Fibroblast of lung (primary cell): ENCODE measurements around the gene AGAP1. TPM values are rescaled to one million over a fixed set of nuclear protein-coding genes. Genes with fewer than 3 reads are reported as not detected.

Source experiments
- DNase-seq, 2 donors: peaks; one replicate each; pipeline versions ENCODE4 v3.0.0 to v3.0.0-alpha.2; 2010; ENCODE audit warnings: low read depth in 2 of 2
- H2AFZ ChIP-seq: 2 replicates; pipeline ENCODE4 v1.5.1; 2012; ENCODE audit warnings: low read length, control low read depth, inconsistent platforms
- H3K27ac ChIP-seq: 2 replicates; pipeline ENCODE4 v1.5.1; 2011; ENCODE audit warnings: low read length, control low read depth; ENCODE audit not compliant: insufficient read depth
- H3K27me3 ChIP-seq: 2 replicates; pipeline ENCODE4 v1.5.1; 2011; ENCODE audit warnings: mild to moderate bottlenecking, low read length; ENCODE audit not compliant: control insufficient read depth, insufficient read depth
- H3K36me3 ChIP-seq: 2 replicates; pipeline ENCODE4 v1.5.1; 2011; ENCODE audit warnings: low read length; ENCODE audit not compliant: control insufficient read depth, insufficient read depth
- H3K4me1 ChIP-seq: 2 replicates; pipeline ENCODE4 v1.5.1; 2011; ENCODE audit warnings: low read length; ENCODE audit not compliant: control insufficient read depth, insufficient read depth; ENCODE audit errors: extremely low read depth
- H3K4me2 ChIP-seq: 2 replicates; pipeline ENCODE4 v1.5.1; 2011; ENCODE audit warnings: low read length, control low read depth; ENCODE audit not compliant: insufficient read depth; ENCODE audit errors: extremely low read depth
- H3K4me3 ChIP-seq, 4 experiments: fragments of 200-600 bp in 1 of 4; sonication (generic) in 1 of 4; replicated peaks in 1 of 4; 2 replicates each; pipeline ENCODE4 v1.5.1; 2011 to 2016; ENCODE audit warnings: low read length in 4 of 4, low read depth in 3 of 4, mild to moderate bottlenecking in 3 of 4, control low read depth in 2 of 4, inconsistent platforms in 1 of 4, mixed read lengths in 1 of 4; ENCODE audit not compliant: insufficient read depth in 1 of 4; ENCODE audit errors: control extremely low read depth in 1 of 4
- H3K79me2 ChIP-seq: 2 replicates; pipeline ENCODE4 v1.5.1; 2012; ENCODE audit warnings: mild to moderate bottlenecking, low read length, inconsistent platforms; ENCODE audit not compliant: control insufficient read depth, insufficient read depth
- H3K9ac ChIP-seq: 2 replicates; pipeline ENCODE4 v1.5.1; 2011; ENCODE audit warnings: mild to moderate bottlenecking, low read length, control low read depth; ENCODE audit not compliant: insufficient read depth
- H3K9me3 ChIP-seq: 2 replicates; pipeline ENCODE4 v1.5.1; 2012; ENCODE audit warnings: low read depth, low read length; ENCODE audit not compliant: control insufficient read depth, insufficient read depth
- H4K20me1 ChIP-seq: 2 replicates; pipeline ENCODE4 v1.5.1; 2011; ENCODE audit warnings: low read length; ENCODE audit not compliant: control insufficient read depth, insufficient read depth; ENCODE audit errors: extremely low read depth
- CTCF ChIP-seq, 2 donors: IDR thresholded peaks in 1 of 2; conservative IDR thresholded peaks in 1 of 2; 1 replicate in 1 of 2; 2 replicates in 1 of 2; pipeline ENCODE4 v1.5.1; 2011 to 2012; ENCODE audit warnings: low read length in 2 of 2, control low read depth in 1 of 2, inconsistent platforms in 1 of 2, low read depth in 1 of 2, mild to moderate bottlenecking in 1 of 2
- EZH2 ChIP-seq: IDR thresholded peaks from 2 replicates; pipeline ENCODE4 v1.5.1; 2012; ENCODE audit warnings: low read length, control low read depth, mild to moderate bottlenecking; ENCODE audit errors: missing control alignments
- polyA plus RNA-seq, 2 donors: library from polyadenylated mRNA; depleted of rRNA in 1 of 2; stranded (reverse) in 1 of 2; unstranded in 1 of 2; fragments of >200 nt; gene quantifications; 2 replicates each; pipeline ENCODE4 v1.2.1, GENCODE V29; 2011 to 2012; ENCODE audit warnings: missing spikeins in 1 of 2
- total RNA-seq: library from RNA; depleted of rRNA; stranded (reverse); fragments of >200 nt; gene quantifications from 2 replicates; pipeline ENCODE4 v1.2.1, GENCODE V29; 2014

The AGAP1 gene
- total and polyA plus RNA-seq, 2 donors (not counting 1 experiment from before 2014, with no cell fraction given): 10.6 to 14.0 TPM

- no peaks in the 10 kb centered on the region for H3K9me3 ChIP-seq
- H3K4me1 ChIP-seq: peaks cover 2% of the 10 kb centered on the region
- DNase-seq: no peak
- no peak overlapping the region for H3K4me3 ChIP-seq
- no peak overlapping the region for H3K27ac ChIP-seq
- H3K9ac ChIP-seq: no peak overlapping the region
- no peak for TF ChIP-seq EZH2
- TF ChIP-seq CTCF (conservative IDR thresholded peaks at IDR 0.05 in 1 of 2, IDR thresholded peaks at IDR 0.05 in 1 of 2; ENCODE audit: low read depth in 1 of 2, low read length in 2 of 2): no peak
- no peaks in the 10 kb centered on the region for H4K20me1 ChIP-seq
- no peak overlapping the region for H3K4me2 ChIP-seq
- no peak overlapping the region for H2AFZ ChIP-seq
- no peaks in the 10 kb centered on the region for H3K79me2 ChIP-seq
- no peaks in the 10 kb centered on the region for H3K36me3 ChIP-seq
- H3K27me3 ChIP-seq: no peaks in the 10 kb centered on the region
These were observed 221.8 kb downstream of the AGAP1 start for GRCh38 chr2:235715601-235716000.

- Histone ChIP-seq H3K4me2 (no peak overlapping the region), H3K36me3 (no peaks in the 10 kb centered on the region), H3K27ac (no peak overlapping the region), H3K9ac (no peak overlapping the region), H4K20me1 (no peaks in the 10 kb centered on the region), H3K4me1 (peaks cover 2% of the 10 kb centered on the region), H3K79me2 (no peaks in the 10 kb centered on the region), H3K4me3 (no peak overlapping the region), H3K27me3 (no peaks in the 10 kb centered on the region), H2AFZ (no peak overlapping the region), H3K9me3 (no peaks in the 10 kb centered on the region)
- peak; percentile 14 to 66 for DNase-seq
- no peak for TF ChIP-seq EZH2
- TF ChIP-seq CTCF (conservative IDR thresholded peaks at IDR 0.05 in 1 of 2, IDR thresholded peaks at IDR 0.05 in 1 of 2; ENCODE audit: low read depth in 1 of 2, low read length in 2 of 2): no peak
These were observed 223.1 kb downstream of the AGAP1 start for GRCh38 chr2:235716875-235717496.

GRCh38 chr2:235719146-235719942 lies 225.5 kb downstream of the AGAP1 start:
- H3K27me3 ChIP-seq: no peaks in the 10 kb centered on the region
- H3K9ac ChIP-seq: no peak overlapping the region
- TF ChIP-seq EZH2 (no peak), CTCF (conservative IDR thresholded peaks at IDR 0.05 in 1 of 2, IDR thresholded peaks at IDR 0.05 in 1 of 2; ENCODE audit: low read depth in 1 of 2, low read length in 2 of 2) (no peak)
- no peak overlapping the region for H3K4me2 ChIP-seq
- H2AFZ ChIP-seq: no peak overlapping the region
- H3K4me3 ChIP-seq: no peak overlapping the region
- no peaks in the 10 kb centered on the region for H4K20me1 ChIP-seq
- peak in 1 of 2 donors; percentile 20 for DNase-seq
- no peaks in the 10 kb centered on the region for H3K79me2 ChIP-seq
- H3K27ac ChIP-seq: no peak overlapping the region
- no peaks in the 10 kb centered on the region for H3K36me3 ChIP-seq
- no peaks in the 10 kb centered on the region for H3K9me3 ChIP-seq
- peaks cover 2% of the 10 kb centered on the region for H3K4me1 ChIP-seq
